GM19372 (cell line): ENCODE results near the gene RHBDD3.

Experiments
- ATAC-seq: cut with Tn5 transposase; IDR thresholded peaks from one replicate; pipeline ENCODE4 v1.9.1; 2021; ENCODE audit warnings: mild to moderate bottlenecking, low read depth, moderate library complexity; ENCODE audit not compliant: unreplicated experiment

The RHBDD3 gene

DNA sequence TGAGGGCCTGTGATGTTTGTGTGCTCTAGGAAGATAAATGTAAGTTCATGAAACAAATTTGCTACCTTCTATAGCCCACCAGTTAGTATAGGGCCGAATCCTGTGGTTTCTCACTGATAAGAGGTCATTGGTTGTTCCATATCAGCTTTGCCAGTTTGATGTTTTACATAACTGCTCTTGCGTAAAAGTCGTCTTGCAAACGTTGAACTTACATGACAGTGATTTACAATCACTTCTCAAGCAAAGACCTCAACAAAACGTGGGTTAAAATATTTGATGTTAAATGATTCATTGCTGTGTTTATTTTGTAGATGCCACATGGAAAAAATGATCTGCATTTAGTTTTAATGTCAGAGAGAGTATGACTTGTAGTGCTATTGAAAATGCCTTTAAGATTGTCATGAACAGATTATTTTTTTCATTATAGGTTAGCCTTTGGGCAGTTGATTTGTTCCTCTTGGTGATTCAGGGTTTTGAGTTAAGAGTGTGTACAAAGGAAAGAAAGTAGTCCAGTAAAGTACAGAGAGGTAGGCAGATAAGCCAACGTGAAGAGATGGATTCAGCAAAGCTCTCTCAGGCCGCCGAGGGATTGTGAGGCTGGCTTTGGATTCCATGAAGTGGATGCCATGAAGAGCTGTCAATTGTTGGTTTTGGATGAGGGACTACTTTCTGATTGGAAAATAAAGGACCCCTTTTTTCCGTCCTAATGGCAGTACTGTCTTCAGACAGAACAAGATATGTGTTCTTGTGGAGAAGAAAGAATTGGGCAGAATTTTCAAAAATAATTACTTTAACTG, 2.9 kb upstream of the RHBDD3 start:
- no peak for ATAC-seq

DNA sequence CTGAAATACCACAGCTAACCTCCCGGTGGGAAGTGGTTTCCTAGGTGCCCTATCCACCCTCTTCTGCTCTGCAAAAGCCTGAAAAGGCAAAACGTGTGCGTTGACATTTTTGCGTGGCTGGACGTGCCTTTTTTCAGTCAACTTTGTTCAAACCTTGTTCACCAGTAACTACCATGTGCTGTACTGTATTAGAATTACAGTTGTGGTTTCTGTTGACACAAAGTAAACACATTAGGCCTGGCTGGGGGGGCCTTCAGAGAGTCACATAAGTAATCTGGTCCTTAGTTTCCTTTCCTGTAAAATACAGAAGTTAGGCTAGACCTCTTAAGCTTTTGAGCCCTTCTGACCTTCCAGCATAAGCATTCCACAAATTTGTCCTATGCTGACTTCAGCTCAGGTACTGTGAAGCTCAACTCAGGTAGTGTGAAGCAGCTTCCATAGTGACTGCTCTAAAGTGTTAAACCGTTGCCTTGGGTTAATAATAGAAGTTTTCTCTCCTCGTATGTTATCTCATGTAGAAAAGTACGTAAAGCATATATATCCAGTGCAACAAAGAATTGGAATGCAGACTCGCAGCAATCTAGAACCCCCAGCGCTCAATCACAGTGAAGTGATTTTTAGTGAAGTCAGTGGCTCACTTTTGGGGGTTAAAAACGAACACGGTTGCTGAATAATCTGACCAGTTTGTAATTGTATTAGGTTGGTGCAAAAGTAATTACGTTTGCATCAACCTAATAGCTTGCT, 2.1 kb upstream of the RHBDD3 start:
- ATAC-seq = no peak

DNA sequence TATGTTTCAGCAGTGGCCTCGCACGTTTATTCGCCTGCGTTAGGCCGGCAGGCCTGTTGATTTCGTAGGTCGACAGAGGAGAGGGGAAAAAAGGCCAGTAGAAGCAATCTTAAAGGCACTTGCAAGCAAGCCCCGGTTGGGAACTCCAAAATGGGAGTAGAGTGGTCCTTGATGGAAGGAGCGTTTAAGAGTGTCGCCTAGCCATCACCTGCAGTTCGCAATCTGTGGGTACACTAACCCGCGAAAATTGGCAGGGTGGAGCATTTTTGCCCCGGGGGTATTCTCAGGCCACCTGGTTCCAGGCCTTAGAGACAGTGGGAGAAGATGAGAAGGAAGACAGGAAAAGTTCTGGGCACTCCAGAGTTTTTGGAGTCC, 1.4 kb upstream of the RHBDD3 start:
- no peak for ATAC-seq

DNA sequence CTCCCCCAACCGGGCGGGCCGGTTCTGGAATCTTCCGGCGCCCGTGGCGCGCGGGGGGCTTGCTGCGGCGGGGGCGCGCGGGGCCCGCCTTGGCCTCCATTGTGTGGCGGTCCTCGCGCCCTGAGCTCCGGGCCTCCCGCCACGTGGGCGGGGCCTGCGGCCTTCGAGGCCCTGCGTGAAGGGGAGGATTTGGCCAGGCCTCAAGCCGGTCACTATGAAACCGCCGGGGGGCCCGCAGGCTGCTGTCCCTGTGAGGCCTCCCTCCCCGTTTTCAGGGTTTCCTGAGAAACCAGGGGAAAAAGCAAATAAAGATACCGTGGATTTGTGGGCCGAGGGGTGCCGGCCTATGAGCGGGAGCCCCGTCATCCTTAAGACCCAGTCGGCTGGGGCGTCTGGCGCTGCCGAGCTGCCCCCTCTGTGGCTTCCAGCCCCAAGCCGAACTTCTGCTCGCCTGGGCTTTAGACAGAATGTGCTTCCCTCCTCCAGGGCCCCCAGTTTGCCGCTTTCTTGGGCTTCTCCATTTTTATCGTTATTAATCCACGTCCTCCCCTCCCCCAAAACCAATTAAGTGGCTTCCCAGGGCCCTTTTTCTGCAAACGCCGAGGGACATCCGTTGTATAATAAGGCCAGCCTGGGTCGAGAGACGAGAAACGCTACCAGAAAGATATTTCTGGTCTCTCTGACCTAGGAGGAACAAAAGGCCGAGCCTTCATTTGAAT, 889 bp upstream of the RHBDD3 start:
- ATAC-seq = peak; percentile 10

DNA sequence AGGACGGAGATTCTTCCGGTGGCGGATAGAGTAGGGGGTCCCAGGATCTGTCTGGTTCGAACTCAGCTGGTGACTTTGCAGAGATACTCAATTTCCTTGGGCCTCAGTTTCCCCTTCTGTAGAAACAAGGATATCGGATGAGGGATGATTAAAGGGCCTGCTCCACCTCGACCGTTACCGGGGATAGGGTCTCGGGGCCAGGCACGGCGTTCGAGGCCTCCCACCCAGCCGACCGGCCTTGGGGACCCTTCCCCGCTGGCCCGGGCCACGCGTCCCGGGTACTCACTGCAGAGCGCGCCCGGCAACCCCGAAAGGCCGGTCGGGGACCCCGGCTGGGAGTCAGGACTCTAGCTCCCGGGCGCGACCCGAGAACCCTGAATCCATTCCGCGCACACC, 321 bp downstream of the RHBDD3 start:
- no peak for ATAC-seq

DNA sequence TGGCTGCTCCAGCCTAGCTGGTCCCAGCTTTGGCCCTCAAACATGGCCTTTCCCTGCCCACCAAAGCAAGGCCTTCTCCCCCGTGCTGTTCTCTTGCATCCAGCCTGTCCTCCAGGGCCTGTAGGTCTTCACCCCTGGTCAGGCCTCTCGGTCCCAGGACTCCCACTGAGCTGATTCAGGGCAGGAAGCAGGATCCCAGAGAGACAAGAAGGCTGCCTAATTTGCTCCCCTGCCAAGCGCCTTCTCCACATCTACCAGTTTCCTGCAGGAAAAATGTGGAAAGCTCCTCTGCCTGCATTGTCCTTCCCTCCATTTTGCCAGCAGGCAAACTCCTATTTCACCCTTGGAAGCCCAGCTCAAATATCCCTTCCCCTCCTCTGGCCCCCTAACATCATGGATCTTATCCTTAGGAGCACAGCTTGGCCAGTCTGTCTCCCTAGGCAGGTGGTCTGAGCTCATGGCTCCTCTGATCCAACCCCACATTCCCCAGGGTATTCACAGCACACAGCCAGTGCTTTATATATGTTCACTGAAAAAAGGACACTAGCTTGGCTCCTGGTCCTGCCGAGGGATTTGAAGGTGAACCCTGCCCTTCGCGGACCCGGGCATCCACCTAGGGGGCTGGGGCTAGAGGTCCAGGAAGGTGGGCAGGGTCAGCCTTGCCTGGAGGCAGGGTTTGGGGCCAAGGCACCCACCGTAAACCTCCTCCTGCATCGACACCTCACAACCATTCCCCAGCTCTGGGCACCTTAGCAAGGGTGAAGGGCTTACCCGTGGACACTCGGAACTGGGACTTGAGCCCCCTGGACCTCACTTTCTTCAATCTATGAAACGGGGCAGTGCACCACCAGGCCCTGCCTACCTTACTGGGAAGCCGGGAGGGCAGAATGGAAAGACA, 968 bp downstream of the RHBDD3 start:
- ATAC-seq = no peak

DNA sequence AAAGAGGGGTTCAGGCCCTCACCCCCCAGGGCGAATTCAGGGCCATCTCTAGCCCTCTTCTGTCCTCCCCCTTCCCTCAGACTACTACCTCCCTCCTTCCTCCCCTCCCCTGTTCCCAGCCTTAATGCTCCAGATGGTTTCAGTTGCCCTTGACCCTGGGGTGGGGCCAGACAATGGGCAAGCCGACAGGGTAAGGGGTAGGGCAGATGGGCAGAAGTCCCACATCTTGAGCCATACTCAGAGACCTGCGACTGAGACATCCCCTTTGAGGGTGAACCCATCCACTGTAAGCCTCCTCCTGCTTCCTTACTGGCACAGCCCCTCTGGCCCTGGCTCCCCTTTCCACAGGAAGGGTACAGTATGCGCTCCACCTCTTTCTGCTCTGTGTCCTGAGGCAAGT, 1.9 kb downstream of the RHBDD3 start:
- no peak for ATAC-seq

DNA sequence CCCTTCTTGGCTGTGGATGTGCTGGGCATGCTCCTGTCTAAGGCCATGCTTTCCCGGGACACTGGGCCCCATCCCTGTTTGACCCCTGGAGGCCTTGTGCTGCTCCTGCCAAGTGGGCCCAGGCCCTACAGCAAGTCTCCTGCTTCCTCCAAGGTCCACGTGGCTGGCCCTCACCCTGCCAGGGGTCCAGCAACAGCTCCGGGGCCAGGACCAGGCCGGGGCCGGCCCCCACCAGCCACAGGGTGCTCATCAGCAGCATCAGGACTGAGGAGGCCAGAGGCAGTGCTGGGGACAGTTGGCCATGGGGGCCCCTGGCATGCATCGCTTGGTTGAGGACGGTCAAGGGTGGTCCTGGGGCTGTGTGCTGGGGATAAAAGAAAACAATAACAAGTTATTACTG, 2.5 kb downstream of the RHBDD3 start:
- ATAC-seq = no peak

DNA sequence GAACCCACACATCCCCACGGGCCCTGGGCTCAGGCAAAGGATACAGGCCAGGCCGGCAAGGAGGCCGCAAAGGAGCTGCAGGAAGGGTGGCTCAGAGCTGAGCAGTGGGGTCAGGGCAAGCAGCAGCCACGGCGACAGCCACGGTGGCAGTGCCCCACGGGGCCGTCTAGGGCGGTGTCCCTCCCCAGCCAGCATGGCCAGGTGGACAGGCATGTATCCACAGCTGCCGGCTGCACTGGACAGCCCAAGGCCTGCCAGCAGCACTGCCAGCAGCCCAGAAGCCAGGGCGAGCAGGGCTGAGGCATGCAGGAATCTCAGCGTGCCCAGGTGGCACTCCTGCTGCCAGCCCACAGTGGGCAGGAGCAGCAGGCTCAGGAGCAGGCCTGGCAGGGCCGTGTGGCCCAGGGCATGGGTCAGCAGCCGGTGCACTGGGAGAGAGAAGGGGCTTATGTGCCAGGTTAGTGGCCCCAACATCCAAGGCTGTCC, 3.9 kb downstream of the RHBDD3 start:
- no peak for ATAC-seq

DNA sequence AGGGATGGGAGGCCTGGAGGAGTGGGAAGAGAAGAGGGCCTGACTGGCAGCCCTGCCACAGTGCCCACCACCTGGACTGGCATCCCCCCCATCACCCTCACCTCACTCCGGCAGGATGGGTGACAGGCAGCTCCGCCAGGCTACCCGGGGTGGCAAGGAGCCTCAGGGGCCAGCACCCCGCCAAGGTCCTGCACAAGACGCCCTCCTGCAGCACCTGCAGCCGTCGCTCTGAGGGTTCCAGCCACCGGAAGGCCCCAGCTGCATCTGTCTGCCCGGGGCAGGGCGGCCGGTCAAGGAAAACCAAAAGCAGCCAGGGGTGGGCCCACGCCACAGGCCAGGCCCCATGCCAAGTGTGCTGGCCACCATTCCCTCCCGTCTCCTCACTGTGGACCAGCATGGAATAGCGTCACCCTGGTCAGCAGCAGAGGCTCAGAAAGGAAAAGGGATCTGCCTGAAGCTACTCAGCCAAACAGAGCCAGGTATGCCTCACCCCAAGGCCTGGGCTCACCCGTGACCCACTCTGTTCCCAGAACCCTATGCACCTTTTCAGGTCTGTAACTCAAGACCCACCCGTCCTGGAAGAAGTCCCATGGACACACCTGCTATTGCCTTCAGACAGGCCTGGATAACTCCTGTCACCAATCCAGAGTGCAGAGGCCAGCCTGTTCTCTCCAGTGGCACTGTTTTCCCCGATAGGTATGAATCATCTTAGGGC, 7.0 kb downstream of the RHBDD3 start:
- no peak for ATAC-seq

DNA sequence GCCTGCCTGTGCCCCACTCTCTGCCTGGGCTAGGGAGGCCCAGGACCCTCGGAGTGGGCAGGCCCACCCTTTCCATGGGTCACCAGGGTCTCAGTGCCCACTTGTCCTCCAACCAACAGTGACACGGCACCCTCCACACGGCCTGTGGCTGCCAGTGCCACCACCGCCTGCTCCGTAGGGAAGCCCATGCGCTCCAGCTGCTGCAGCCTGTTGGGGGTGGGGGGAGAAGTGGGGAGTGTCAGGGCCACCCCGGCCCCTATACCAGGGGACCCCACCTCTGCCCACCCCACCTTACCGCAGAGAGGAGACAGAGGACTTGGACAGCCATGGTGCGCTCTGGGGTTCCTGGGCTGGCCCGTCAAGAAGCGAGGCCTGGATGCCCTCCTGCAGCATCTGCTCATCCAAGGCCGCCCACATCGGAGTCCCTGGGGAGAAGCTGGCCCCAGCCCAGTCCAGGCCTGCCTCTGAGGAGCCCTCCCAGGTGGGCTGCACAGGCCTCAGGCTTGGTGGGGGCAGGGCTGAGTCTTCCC, 7.7 kb downstream of the RHBDD3 start:
- no peak for ATAC-seq

DNA sequence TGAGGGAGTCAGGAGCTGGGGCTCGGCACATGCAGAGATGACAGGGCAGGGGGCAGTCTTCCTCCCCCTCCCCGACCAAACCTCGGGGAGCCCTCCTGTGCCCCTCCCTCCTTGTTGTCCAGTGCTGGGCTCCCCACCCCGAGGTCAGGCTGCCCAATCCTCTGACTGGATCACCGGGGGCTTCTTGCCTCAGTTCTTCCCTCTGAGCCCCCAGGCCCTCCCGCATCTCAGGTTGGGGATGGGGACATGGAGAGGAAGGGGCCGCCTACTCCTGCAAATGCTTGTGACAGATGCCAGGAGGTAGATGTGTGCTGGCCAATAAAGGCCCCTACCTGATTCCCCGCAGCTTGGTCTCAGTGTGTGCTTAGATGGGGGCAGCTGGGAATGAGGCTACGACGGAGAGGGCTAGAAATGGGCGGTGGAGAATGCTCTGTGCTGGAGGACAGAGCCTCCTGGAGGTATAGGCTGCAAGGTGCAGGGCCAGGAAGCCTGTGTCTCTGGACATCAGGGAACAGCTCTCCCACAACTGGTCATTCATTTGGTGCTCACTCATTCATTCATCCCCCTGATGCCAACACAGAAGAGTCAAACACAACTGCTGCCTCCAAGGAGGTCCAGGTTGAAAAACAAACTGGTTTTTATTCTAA, 8.4 kb downstream of the RHBDD3 start:
- ATAC-seq = no peak

DNA sequence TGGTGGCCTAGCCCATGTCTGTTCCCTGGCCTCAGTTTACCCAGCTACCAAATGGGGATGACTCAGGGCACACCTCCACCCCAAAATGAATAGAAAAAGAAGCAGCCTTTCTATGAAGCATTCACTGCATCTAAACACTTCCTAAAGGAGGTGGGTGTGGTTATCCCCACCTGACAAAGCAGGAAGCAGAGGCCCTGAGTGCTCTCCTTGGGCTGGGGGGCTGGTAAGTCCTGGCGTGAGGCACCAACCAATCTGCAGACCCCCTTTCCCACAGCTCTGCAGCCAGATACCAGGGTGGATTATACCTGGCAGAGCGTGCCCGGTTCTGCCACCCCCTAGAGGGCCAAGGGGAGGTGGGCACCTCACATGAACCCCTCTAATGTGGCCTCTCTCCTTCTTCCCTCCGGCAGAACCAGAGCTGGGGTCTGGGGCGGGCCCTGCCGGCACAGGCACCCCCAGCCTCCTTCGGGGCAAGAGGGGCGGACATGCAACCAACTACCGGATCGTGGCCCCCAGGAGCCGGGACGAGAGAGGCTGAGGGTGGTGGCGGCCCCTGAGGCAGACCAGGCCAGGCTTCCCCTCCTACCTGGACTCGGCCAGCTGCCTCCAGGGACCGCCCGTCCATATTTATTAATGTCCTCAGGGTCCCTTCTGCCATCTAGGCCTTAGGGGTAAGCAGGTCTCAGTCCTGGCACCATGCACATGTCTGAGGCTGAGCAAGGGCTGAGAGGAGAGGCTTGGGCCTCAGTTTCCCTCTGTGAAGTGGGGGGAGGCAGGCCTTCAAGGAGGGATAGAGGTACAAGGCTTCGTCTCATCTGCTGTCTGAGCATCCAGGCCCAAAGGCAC, 9.2 kb downstream of the RHBDD3 start:
- ATAC-seq = no peak

DNA sequence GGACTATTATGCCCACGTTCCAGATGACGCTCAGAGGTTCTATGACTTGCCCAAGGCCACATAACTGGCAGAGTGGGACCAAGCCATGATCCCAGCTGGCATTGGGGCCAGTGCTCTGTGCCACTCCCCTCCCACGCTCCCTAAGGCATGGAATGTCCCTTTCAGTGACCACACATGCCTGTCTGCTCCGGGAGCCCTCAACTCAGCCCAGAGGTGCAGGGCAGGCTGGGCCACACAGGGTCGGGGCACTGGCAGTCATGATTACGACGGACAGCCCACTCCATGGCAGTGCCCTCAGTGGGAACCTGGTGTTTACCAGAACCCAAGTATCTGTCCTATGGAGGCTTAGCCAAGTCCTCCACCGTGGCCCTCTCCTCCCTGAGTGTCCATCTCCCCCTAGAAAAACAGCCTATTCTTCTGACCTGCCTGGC, 10.0 kb downstream of the RHBDD3 start:
- no peak for ATAC-seq

DNA sequence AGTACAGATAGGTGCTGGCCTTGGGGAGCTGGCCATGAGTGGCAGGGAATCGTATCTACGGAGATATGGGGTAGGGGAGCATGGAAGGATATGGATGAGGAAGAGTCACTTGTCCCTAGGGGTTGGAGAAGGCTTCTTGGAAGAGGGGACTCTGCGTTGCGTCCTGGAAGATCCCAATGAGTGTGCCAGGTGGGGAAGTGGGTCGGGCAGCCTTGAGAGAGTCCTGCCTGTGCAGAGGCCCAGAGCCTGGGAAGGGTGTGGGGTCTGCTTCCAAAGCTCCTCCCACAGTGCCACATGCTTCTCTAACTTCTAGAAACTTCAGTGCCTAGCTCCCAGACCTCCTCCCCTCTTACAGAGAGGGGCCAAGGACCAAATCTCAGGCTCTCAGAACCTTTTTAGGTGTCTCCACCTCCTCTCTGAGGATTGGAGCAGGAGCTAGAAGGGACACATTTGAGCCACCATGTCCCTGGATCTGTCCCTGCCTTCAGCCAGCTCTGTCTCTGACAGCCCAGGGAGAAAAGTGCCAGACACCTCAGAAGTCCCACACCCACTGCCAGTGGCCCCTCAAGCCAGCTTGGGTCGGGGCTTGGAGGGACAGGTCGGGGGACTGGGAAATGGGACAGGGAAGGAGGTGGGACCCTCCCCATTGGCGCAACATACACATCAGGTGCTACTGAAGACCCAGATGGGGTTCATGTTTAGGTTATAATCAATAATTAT, 11.0 kb downstream of the RHBDD3 start:
- no peak for ATAC-seq

DNA sequence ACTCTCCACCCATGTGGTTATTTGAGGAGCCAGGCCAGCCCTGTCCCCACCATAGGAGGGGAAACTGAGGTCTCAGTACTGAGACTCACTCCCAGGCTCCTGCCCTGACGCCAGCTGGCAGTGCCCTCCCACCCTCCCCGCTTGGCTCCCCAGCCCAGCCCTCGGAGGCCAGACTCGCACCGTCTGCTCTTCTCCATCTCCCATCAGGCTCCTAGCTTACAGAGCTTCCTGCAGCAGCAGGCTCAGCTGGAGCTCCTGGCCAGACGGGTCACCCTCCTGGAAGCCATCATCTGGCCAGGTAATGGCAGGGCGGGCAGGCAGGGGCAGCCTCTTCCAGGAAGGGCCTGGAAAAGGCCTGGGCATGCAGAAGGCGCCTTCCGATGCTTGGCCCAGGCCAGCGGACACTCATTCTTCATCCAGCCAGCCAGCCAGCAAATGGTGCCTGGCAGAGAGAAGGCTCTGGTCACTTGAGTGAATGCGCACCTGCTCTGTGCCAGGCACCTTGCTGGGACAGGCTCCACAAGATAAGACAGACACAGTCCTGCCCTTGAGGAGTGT, 12.6 kb downstream of the RHBDD3 start:
- no peak for ATAC-seq

DNA sequence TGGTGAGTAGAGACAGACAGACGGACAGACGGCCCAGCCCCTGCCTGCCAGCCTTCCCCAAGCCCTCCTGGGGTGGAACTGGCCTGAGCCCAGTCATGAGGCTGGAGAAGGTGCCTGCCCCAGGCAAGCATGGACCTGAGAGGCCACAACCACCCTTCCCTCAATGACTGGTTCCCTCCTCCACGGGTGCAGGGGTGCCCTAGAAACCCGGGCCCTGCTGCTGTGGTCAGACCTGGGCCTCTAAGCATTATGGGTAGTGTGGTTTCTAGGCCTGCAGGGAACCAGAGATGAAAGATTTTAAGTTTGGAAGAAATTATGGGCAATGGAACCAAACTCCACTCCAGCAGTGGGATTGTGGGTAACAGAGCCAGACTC, 13.5 kb downstream of the RHBDD3 start:
- no peak for ATAC-seq
